DND-41 (cell line): ENCODE measurements around the gene C4BPB.

Experiments
- ATAC-seq: fragments of 200-7000 bp; cut with Tn5 transposase; 3 replicates; pipeline ENCODE4 v1.9.1; 2021; ENCODE audit warnings: low read depth; ENCODE audit not compliant: insufficient read depth
- DNase-seq: peaks from one replicate; pipeline ENCODE4 v3.0.0-alpha.2; 2020
- H2AFZ ChIP-seq: 2 replicates; pipeline ENCODE4 v1.6.0; 2012; ENCODE audit warnings: low read depth, low read length
- H3K27ac ChIP-seq: 2 replicates; pipeline ENCODE4 v1.5.1; 2012; ENCODE audit warnings: low read length, inconsistent platforms
- H3K27me3 ChIP-seq: fragments of 200-600 bp; sonication (generic); 2 replicates; pipeline ENCODE4 v1.6.0; 2012; ENCODE audit warnings: low read length, mild to moderate bottlenecking, inconsistent platforms; ENCODE audit not compliant: insufficient read depth, poor library complexity
- H3K36me3 ChIP-seq: 2 replicates; pipeline ENCODE4 v1.5.1; 2012; ENCODE audit warnings: low read length, inconsistent platforms; ENCODE audit not compliant: insufficient read depth
- H3K4me1 ChIP-seq: 2 replicates; pipeline ENCODE4 v1.5.1; 2012; ENCODE audit warnings: mild to moderate bottlenecking, low read length; ENCODE audit not compliant: insufficient read depth
- H3K4me2 ChIP-seq: 2 replicates; pipeline ENCODE4 v1.6.0; 2012; ENCODE audit warnings: mild to moderate bottlenecking, moderate library complexity, low read length, inconsistent platforms; ENCODE audit not compliant: insufficient read depth
- H3K4me3 ChIP-seq, 2 experiments: fragments of 200-600 bp in 1 of 2; shearing (Covaris generic) in 1 of 2; 2 replicates each; pipeline ENCODE4 v1.5.1; 2012 to 2016; ENCODE audit warnings: inconsistent platforms in 2 of 2, low read length in 2 of 2, mild to moderate bottlenecking in 2 of 2, low read depth in 1 of 2, moderate library complexity in 1 of 2
- H3K79me2 ChIP-seq: 2 replicates; pipeline ENCODE4 v1.6.0; 2012; ENCODE audit warnings: low read length, inconsistent platforms; ENCODE audit not compliant: insufficient read depth
- H3K9ac ChIP-seq: 2 replicates; pipeline ENCODE4 v1.6.0; 2012; ENCODE audit warnings: low read depth, mild to moderate bottlenecking, inconsistent platforms, low read length, moderate library complexity
- H3K9me3 ChIP-seq: 2 replicates; pipeline ENCODE4 v1.5.1; 2012; ENCODE audit warnings: low read length, moderate library complexity, mild to moderate bottlenecking, inconsistent platforms; ENCODE audit not compliant: insufficient read depth, severe bottlenecking
- H4K20me1 ChIP-seq: 2 replicates; pipeline ENCODE4 v1.6.0; 2012; ENCODE audit warnings: low read length; ENCODE audit not compliant: insufficient read depth
- CTCF ChIP-seq: IDR thresholded peaks from 2 replicates; pipeline ENCODE4 v1.5.1; 2012; ENCODE audit warnings: borderline replicate concordance, low read length, moderate library complexity, mild to moderate bottlenecking; ENCODE audit not compliant: poor library complexity, severe bottlenecking; ENCODE audit errors: extremely low read depth
- EZH2 ChIP-seq: IDR thresholded peaks from 3 replicates; pipeline ENCODE4 v1.6.1; 2012; ENCODE audit warnings: borderline replicate concordance, low read depth, mild to moderate bottlenecking, moderate library complexity, low read length, inconsistent platforms; ENCODE audit not compliant: severe bottlenecking

Gene C4BPB

GRCh38 chr1:207045453-207045852, 43.2 kb upstream of the C4BPB start:
- Histone ChIP-seq H3K4me3 (no peak overlapping the region), H4K20me1 (peaks cover 9% of the 10 kb centered on the region), H3K36me3 (peaks cover 17% of the 10 kb centered on the region), H3K27me3 (no peaks in the 10 kb centered on the region), H3K9me3 (no peaks in the 10 kb centered on the region), H3K27ac (no peak overlapping the region), H2AFZ (no peak overlapping the region), H3K4me2 (no peak overlapping the region), H3K4me1 (peaks cover 18% of the 10 kb centered on the region), H3K79me2 (peaks cover 20% of the 10 kb centered on the region), H3K9ac (no peak overlapping the region)
- TF ChIP-seq CTCF (no peak), EZH2 (no peak)
- no peak for ATAC-seq
- no peak for DNase-seq

GRCh38 chr1:207047505-207047904, 41.2 kb upstream of the C4BPB start:
- no peak overlapping the region for H3K4me2 ChIP-seq
- peaks cover 17% of the 10 kb centered on the region for H3K36me3 ChIP-seq

GRCh38 chr1:207048041-207048440, 40.6 kb upstream of the C4BPB start:
- Histone ChIP-seq H3K27me3 (peaks cover 2% of the 10 kb centered on the region), H3K36me3 (peaks cover 17% of the 10 kb centered on the region), H3K79me2 (peaks cover 24% of the 10 kb centered on the region), H3K9me3 (no peaks in the 10 kb centered on the region), H4K20me1 (peaks cover 9% of the 10 kb centered on the region), H3K4me1 (peaks cover 41% of the 10 kb centered on the region), H3K4me2 (peak overlapping the region; percentile 2; the same call in 1 of the 2 replicates), H2AFZ (no peak overlapping the region), H3K4me3 (no peak overlapping the region), H3K9ac (no peak overlapping the region), H3K27ac (no peak overlapping the region)
- no peak for ATAC-seq
- TF ChIP-seq CTCF, result no peak
- TF ChIP-seq EZH2, result no peak
- no peak for DNase-seq

More at GRCh38 chr1:207047505-207047904, 41.2 kb upstream of the C4BPB start:
- Histone ChIP-seq H3K9ac (no peak overlapping the region), H4K20me1 (peaks cover 9% of the 10 kb centered on the region), H3K27ac (no peak overlapping the region), H3K27me3 (no peaks in the 10 kb centered on the region), H2AFZ (no peak overlapping the region), H3K79me2 (peaks cover 24% of the 10 kb centered on the region), H3K9me3 (no peaks in the 10 kb centered on the region), H3K4me1 (peaks cover 35% of the 10 kb centered on the region), H3K4me3 (no peak overlapping the region)
- no peak for TF ChIP-seq CTCF
- no peak for TF ChIP-seq EZH2
- no peak for ATAC-seq
- no peak for DNase-seq
